Right atrium auricular region (tissue), 2 donors: Measurements from ENCODE around the gene WIPF3. TPM values are rescaled to one million over a fixed set of nuclear protein-coding genes. Genes with fewer than 3 reads are reported as not detected.

ENCODE experiments used
- DNase-seq: peaks from one replicate; pipeline ENCODE4 v3.0.0-alpha.2; 2019; ENCODE audit warnings: low spot score
- H3K27ac ChIP-seq, 2 donors: fragments of 200-600 bp; sonication (generic); 1 replicate in 1 of 2; 2 replicates in 1 of 2; pipeline ENCODE4 v1.5.1; 2016 to 2019
- H3K27me3 ChIP-seq, 2 donors: fragments of 200-600 bp; sonication (generic); one replicate each; pipeline versions ENCODE4 v1.5.1 to v1.6.0; 2017 to 2019
- H3K36me3 ChIP-seq: fragments of 200-600 bp; sonication (generic); one replicate; pipeline ENCODE4 v1.5.1; 2016
- H3K4me1 ChIP-seq, 2 donors: fragments of 200-600 bp; sonication (generic); one replicate each; pipeline versions ENCODE4 v1.5.1 to v1.6.0; 2017 to 2019
- H3K4me3 ChIP-seq, 2 donors: fragments of 200-600 bp; sonication (generic); 1 replicate in 1 of 2; 2 replicates in 1 of 2; pipeline ENCODE4 v1.5.1; 2017 to 2019; ENCODE audit warnings: mild to moderate bottlenecking in 1 of 2, moderate library complexity in 1 of 2
- H3K9me3 ChIP-seq, 2 donors: fragments of 200-600 bp; sonication (generic); one replicate each; pipeline ENCODE4 v1.5.1; 2019
- CTCF ChIP-seq, 2 donors: fragments of 200-600 bp; sonication (generic); IDR thresholded peaks; one replicate each; pipeline ENCODE4 v1.5.1; 2019; ENCODE audit warnings: antibody characterized with exemption in 2 of 2
- total RNA-seq, 2 donors: library from RNA; depleted of rRNA; stranded (reverse); fragments of >200 nt; gene quantifications; one replicate each; pipeline ENCODE4 v1.1.0, GENCODE V29; 2016

WIPF3 gene
- total RNA-seq, 2 donors from 2014 or later, result 1.3 to 2.9 TPM

GRCh38 chr7:29771081-29771816 is 35.1 kb upstream of the WIPF3 start:
- no peak for DNase-seq
- Histone ChIP-seq H3K4me3 (no peak overlapping the region), H3K9me3 (no peaks in the 10 kb centered on the region), H3K27me3 (no peaks in the 10 kb centered on the region), H3K27ac (no peak overlapping the region), H3K36me3 (no peaks in the 10 kb centered on the region), H3K4me1 (no peaks in the 10 kb centered on the region)
- TF ChIP-seq CTCF (IDR thresholded peaks at IDR 0.05), result no peak

- Histone ChIP-seq H3K36me3 (no peaks in the 10 kb centered on the region), H3K4me3 (no peak overlapping the region), H3K27ac (no peak overlapping the region), H3K4me1 (no peaks in the 10 kb centered on the region), H3K9me3 (no peaks in the 10 kb centered on the region), H3K27me3 (no peaks in the 10 kb centered on the region)
- DNase-seq, result no peak
- no peak for TF ChIP-seq CTCF (IDR thresholded peaks at IDR 0.05)
These were observed 27.3 kb upstream of the WIPF3 start for GRCh38 chr7:29779017-29779416.

GRCh38 chr7:29780346-29780745 is 26.0 kb upstream of the WIPF3 start:
- Histone ChIP-seq H3K4me1 (no peaks in the 10 kb centered on the region), H3K4me3 (no peak overlapping the region), H3K27me3 (no peaks in the 10 kb centered on the region), H3K9me3 (no peaks in the 10 kb centered on the region), H3K36me3 (no peaks in the 10 kb centered on the region), H3K27ac (no peak overlapping the region)
- no peak for TF ChIP-seq CTCF (IDR thresholded peaks at IDR 0.05)
- DNase-seq, result no peak

GRCh38 chr7:29783671-29784070 is 22.6 kb upstream of the WIPF3 start:
- Histone ChIP-seq H3K9me3 (no peaks in the 10 kb centered on the region), H3K27ac (no peak overlapping the region), H3K36me3 (no peaks in the 10 kb centered on the region), H3K27me3 (no peaks in the 10 kb centered on the region), H3K4me3 (no peak overlapping the region), H3K4me1 (no peaks in the 10 kb centered on the region)
- DNase-seq, result no peak
- no peak for TF ChIP-seq CTCF (IDR thresholded peaks at IDR 0.05)

- TF ChIP-seq CTCF (IDR thresholded peaks at IDR 0.05), result no peak
- H3K36me3 ChIP-seq, result no peaks in the 10 kb centered on the region
- H3K4me1 ChIP-seq, result no peaks in the 10 kb centered on the region
- no peak overlapping the region for H3K4me3 ChIP-seq
- H3K27me3 ChIP-seq, result no peaks in the 10 kb centered on the region
- no peak overlapping the region for H3K27ac ChIP-seq
- no peak for DNase-seq
- H3K9me3 ChIP-seq, result no peaks in the 10 kb centered on the region
These were observed 12.8 kb upstream of the WIPF3 start for GRCh38 chr7:29793507-29793906.
